Suprapubic skin (tissue), 3 donors: ENCODE measurements around the gene PNMA3.

ENCODE experiments used
- EP300 ChIP-seq: sonication (generic); formaldehyde crosslinking; IDR thresholded peaks from one replicate; pipeline ENCODE4 v1.6.1; 2017; ENCODE audit warnings: antibody characterized with exemption
- TF ChIP-seq, protein P1 (sequence below), 2 donors: fragments of 200-600 bp in 1 of 2; fragments of 450-650 bp in 1 of 2; sonication (generic) in 1 of 2; IDR thresholded peaks; one replicate each; pipeline ENCODE4 v1.5.1; 2016 to 2019; ENCODE audit warnings: antibody characterized with exemption in 2 of 2, mild to moderate bottlenecking in 1 of 2, moderate library complexity in 1 of 2

DNA sequence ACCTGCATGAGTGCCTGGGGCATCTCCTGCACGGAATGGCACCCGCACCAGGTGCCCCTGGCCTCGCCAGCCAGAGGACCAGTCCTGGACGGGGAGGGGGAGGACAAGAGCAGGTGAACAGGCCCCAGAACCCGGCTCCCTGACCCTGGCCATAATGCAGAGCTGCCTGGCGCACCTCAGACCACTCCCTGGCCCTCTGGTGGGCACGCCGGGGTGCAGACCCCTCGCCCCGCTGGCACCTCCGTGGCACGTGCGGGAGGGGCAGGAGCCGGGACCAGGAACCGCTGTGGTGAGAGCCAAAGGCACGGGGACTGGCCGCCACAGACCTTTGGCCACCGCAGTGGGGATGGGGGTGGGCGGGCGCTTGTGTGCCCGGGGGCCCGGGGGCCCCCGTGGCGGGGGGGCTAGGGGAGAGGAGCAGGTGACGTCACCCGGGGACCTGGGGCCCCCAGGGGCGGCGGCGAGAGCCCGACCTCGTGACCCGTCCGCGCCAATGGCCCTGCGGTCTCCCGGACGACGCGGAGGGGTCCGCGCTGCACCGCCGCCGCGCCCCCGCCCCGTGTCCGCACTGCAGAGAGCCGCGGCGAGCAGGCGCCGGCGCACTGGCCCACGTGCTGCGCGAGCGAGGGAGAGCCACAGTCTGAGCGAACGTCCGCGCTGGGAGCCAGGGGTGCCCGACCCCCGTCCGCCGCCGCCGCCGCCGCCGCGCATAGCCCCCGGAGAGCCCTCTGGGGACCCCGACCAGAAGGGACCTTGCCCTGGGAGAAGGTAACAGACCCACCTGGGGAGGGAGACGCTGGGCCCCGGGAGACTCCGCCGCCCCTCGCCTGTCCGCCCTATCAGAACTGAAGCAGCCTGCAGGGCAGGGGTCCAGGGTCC lies at the start of gene PNMA3:
- TF ChIP-seq, protein P1, sequence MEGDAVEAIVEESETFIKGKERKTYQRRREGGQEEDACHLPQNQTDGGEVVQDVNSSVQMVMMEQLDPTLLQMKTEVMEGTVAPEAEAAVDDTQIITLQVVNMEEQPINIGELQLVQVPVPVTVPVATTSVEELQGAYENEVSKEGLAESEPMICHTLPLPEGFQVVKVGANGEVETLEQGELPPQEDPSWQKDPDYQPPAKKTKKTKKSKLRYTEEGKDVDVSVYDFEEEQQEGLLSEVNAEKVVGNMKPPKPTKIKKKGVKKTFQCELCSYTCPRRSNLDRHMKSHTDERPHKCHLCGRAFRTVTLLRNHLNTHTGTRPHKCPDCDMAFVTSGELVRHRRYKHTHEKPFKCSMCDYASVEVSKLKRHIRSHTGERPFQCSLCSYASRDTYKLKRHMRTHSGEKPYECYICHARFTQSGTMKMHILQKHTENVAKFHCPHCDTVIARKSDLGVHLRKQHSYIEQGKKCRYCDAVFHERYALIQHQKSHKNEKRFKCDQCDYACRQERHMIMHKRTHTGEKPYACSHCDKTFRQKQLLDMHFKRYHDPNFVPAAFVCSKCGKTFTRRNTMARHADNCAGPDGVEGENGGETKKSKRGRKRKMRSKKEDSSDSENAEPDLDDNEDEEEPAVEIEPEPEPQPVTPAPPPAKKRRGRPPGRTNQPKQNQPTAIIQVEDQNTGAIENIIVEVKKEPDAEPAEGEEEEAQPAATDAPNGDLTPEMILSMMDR (IDR thresholded peaks at IDR 0.05): no peak
- no peak for TF ChIP-seq EP300
